Measurements from ENCODE around the gene INPP5J. TPM values are rescaled to one million over a fixed set of nuclear protein-coding genes. Genes with fewer than 3 reads are reported as not detected.

The INPP5J gene
- polyA plus RNA-seq, 1 donor (not counting 4 experiments of a cell fraction or from before 2014, with no cell fraction given) = 0.22 TPM

- Histone ChIP-seq H3K4me3 (ENCODE audit: control insufficient read depth in 2 of 3, extremely low read depth in 1 of 3, insufficient read depth in 2 of 3, low read depth in 1 of 3, low read length in 3 of 3) (no peak overlapping the region), H3K9me1 (ENCODE audit: control insufficient read depth, extremely low read depth, insufficient read depth, low read length) (no peaks in the 10 kb centered on the region), H3K79me2 (ENCODE audit: control insufficient read depth, insufficient read depth, low read length) (no peaks in the 10 kb centered on the region), H3K9ac (ENCODE audit: control insufficient read depth, extremely low read depth, insufficient read depth, low read length) (no peak overlapping the region), H4K20me1 (ENCODE audit: control insufficient read depth, extremely low read depth, insufficient read depth, low read length) (no peaks in the 10 kb centered on the region), H3K4me1 (ENCODE audit: control insufficient read depth, extremely low read depth, insufficient read depth, low read length) (peaks cover 8% of the 10 kb centered on the region), H3K9me3 (ENCODE audit: control insufficient read depth, low read depth, low read length) (no peaks in the 10 kb centered on the region), H3K4me2 (ENCODE audit: control insufficient read depth, extremely low read depth, insufficient read depth, low read depth, low read length) (no peak overlapping the region), H2AFZ (ENCODE audit: control insufficient read depth, low read length) (no peak overlapping the region), H3K27ac (ENCODE audit: control insufficient read depth, insufficient read depth, low read length) (no peak overlapping the region), H3K36me3 (ENCODE audit: control insufficient read depth in 2 of 2, extremely low read depth in 1 of 2, insufficient read depth in 2 of 2, low read length in 2 of 2) (no peaks in the 10 kb centered on the region), H3K27me3 (ENCODE audit: control insufficient read depth, extremely low read depth, insufficient read depth, low read length) (peaks cover 17% of the 10 kb centered on the region)
- DNase-seq (ENCODE audit: low read depth, low spot score) (no peak), FAIRE-seq (no peak)
- TF ChIP-seq EZH2 (IDR thresholded peaks at IDR 0.05; ENCODE audit: low read length) = no peak
- no peak for TF ChIP-seq CTCF (optimal IDR thresholded peaks at IDR 0.05 in 1 of 3, IDR thresholded peaks at IDR 0.05 in 1 of 3, conservative IDR thresholded peaks at IDR 0.05 in 1 of 3; ENCODE audit: extremely low read depth in 1 of 3, insufficient read depth in 2 of 3, low read length in 3 of 3)
- dilution Hi-C loops (cut with MboI; ENCODE audit: extremely low pct_ligation_motif_present, low sequenced_read_pairs) = no loop called here
These were observed 2.5 kb upstream of the INPP5J start for GRCh38 chr22:31120230-31120629.

- Histone ChIP-seq H3K36me3 (ENCODE audit: control insufficient read depth in 2 of 2, extremely low read depth in 1 of 2, insufficient read depth in 2 of 2, low read length in 2 of 2) (no peaks in the 10 kb centered on the region), H3K79me2 (ENCODE audit: control insufficient read depth, insufficient read depth, low read length) (no peaks in the 10 kb centered on the region), H3K4me3 (ENCODE audit: control insufficient read depth in 2 of 3, extremely low read depth in 1 of 3, insufficient read depth in 2 of 3, low read depth in 1 of 3, low read length in 3 of 3) (no peak overlapping the region), H3K9me1 (ENCODE audit: control insufficient read depth, extremely low read depth, insufficient read depth, low read length) (no peaks in the 10 kb centered on the region), H3K27ac (ENCODE audit: control insufficient read depth, insufficient read depth, low read length) (no peak overlapping the region), H3K9me3 (ENCODE audit: control insufficient read depth, low read depth, low read length) (no peaks in the 10 kb centered on the region), H3K9ac (ENCODE audit: control insufficient read depth, extremely low read depth, insufficient read depth, low read length) (no peak overlapping the region), H3K27me3 (ENCODE audit: control insufficient read depth, extremely low read depth, insufficient read depth, low read length) (peaks cover 17% of the 10 kb centered on the region), H3K4me1 (ENCODE audit: control insufficient read depth, extremely low read depth, insufficient read depth, low read length) (peaks cover 8% of the 10 kb centered on the region), H3K4me2 (ENCODE audit: control insufficient read depth, extremely low read depth, insufficient read depth, low read depth, low read length) (no peak overlapping the region), H4K20me1 (ENCODE audit: control insufficient read depth, extremely low read depth, insufficient read depth, low read length) (no peaks in the 10 kb centered on the region), H2AFZ (ENCODE audit: control insufficient read depth, low read length) (no peak overlapping the region)
- DNase-seq (ENCODE audit: low read depth, low spot score) = no peak
- TF ChIP-seq CTCF (optimal IDR thresholded peaks at IDR 0.05 in 1 of 3, IDR thresholded peaks at IDR 0.05 in 1 of 3, conservative IDR thresholded peaks at IDR 0.05 in 1 of 3; ENCODE audit: extremely low read depth in 1 of 3, insufficient read depth in 2 of 3, low read length in 3 of 3) (no peak), EZH2 (IDR thresholded peaks at IDR 0.05; ENCODE audit: low read length) (no peak)
- dilution Hi-C loops (cut with MboI; ENCODE audit: extremely low pct_ligation_motif_present, low sequenced_read_pairs) = no loop called here
- no peak for FAIRE-seq
These were observed 2.1 kb upstream of the INPP5J start for GRCh38 chr22:31120642-31121041.

Data from keratinocyte (primary cell).